ENCODE data around the gene MED25. TPM values are rescaled to one million over a fixed set of nuclear protein-coding genes. Genes with fewer than 3 reads are reported as not detected.
A peak's percentile ranks its signal among the peaks of the same experiment; 100 is the strongest.

MED25 gene
- 10 to 100 TPM; 29.7 to 57.7 (median 41.8) TPM for total RNA-seq

DNA sequence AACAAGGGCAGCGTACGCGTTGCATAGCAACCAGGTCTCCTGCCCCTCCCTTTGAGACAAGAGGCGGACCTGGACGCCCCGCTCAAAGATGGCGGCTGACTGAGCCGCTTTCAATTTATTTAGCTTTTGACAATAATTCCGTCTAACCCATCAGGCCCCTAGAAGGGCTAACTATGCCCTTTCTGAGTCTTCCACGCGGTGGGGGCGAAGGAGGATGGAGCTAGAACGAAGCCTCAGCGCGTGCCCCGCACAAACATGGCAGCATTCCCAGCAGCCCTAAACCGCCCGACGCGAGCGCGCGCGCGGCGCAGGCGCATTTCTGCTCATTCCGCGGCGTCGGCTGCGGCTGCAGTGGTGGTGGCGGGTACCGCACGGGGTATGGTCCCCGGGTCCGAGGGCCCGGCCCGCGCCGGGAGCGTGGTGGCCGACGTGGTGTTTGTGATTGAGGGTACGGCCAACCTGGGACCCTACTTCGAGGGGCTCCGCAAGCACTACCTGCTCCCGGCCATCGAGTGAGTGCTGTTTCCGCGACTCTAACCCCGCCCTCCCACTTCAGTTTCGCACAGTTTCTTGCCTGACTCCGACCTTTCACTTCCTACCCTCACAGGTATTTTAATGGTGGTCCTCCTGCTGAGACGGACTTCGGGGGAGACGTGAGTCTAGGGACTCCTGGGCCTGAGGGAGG is at the start of gene MED25:
TSS of gene MED25 (plus strand) at position 326 of the 685 bp plus-strand sequence. CDS start at position 379, 53 bp downstream.
- H3K27ac ChIP-seq, result peak within 1 kb of the TSS; percentile 77 to 93 (median 90)

DNA sequence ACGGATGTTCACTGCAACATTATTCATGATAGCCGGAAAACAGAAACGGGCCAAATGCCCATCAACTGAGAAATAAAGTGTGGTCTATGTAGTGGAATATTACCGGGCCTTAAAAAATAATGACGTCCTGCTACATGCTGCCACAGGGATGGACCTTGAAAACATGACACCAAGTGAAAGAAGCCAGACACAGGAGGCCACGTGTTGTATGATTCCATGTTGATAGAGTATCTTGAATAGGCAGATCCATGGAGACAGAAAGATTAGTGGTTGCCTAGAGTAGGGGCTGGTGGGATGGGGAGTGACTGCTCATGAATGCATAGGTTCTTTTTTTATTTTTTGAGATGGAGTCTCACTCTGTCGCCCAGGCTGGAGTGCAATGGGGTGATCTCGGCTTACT is 47.6 kb upstream of the MED25 start:
- Histone ChIP-seq H3K27me3 (no peaks in the 10 kb centered on the region), H3K36me3 (no peaks in the 10 kb centered on the region), H3K9me3 (no peaks in the 10 kb centered on the region), H3K4me3 (no peak overlapping the region), H3K27ac (no peak overlapping the region), H3K4me1 (peaks cover 5 to 30% (median 6%) of the 10 kb centered on the region in 4 donors)
- TF ChIP-seq POLR2A (IDR thresholded peaks at IDR 0.05), result no peak
- TF ChIP-seq, protein P1, sequence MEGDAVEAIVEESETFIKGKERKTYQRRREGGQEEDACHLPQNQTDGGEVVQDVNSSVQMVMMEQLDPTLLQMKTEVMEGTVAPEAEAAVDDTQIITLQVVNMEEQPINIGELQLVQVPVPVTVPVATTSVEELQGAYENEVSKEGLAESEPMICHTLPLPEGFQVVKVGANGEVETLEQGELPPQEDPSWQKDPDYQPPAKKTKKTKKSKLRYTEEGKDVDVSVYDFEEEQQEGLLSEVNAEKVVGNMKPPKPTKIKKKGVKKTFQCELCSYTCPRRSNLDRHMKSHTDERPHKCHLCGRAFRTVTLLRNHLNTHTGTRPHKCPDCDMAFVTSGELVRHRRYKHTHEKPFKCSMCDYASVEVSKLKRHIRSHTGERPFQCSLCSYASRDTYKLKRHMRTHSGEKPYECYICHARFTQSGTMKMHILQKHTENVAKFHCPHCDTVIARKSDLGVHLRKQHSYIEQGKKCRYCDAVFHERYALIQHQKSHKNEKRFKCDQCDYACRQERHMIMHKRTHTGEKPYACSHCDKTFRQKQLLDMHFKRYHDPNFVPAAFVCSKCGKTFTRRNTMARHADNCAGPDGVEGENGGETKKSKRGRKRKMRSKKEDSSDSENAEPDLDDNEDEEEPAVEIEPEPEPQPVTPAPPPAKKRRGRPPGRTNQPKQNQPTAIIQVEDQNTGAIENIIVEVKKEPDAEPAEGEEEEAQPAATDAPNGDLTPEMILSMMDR (IDR thresholded peaks at IDR 0.05), result no peak
- no peak for DNase-seq

More for the DNA sequence above, at the start of gene MED25:
- peak within 1 kb of the TSS; percentile 73 to 83 (median 81) for H3K4me3 ChIP-seq
- TF ChIP-seq POLR2A (IDR thresholded peaks at IDR 0.05), result peak; percentile 58 to 60
- TF ChIP-seq, protein P1 (IDR thresholded peaks at IDR 0.05), result peak in 4 of 6 experiments; percentile 54 to 76 (median 59)
- no peaks in the 10 kb centered on the region for H3K9me3 ChIP-seq
- DNase-seq, result peak; percentile 74 to 93 (median 92)
- peaks cover 0 to 24% (median 0%) of the 10 kb centered on the region in 4 donors for H3K4me1 ChIP-seq
- H3K36me3 ChIP-seq, result peaks cover 0 to 13% (median 0%) of the 10 kb centered on the region in 3 donors
- H3K27me3 ChIP-seq, result no peaks in the 10 kb centered on the region

DNA sequence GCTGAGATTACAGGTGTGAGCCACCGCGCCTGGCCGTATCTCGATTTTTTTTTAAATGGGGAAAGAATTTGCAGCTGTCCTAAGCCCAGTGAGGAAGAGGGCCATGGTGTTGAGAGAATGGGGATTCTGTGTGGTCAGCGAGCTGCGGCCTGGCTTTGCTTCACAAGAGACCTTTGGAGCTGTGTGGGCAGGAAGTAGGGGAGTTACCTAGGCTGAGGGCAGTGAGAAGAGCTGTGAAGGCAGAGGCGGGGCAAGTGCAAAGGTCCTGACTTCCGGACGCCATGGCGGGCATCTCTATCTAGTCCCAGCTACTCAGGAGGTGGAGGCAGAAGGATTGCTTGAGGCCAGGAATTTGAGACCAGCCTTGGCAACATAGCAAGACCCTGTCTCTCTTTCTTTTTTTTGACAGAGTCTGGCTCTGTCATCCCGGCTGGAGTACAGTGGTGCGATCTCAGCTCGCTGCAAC is 46.4 kb upstream of the MED25 start:
- Histone ChIP-seq H3K27me3 (no peaks in the 10 kb centered on the region), H3K27ac (peak overlapping the region in 2 of 4 donors; percentile 43 to 51), H3K9me3 (no peaks in the 10 kb centered on the region), H3K4me1 (peaks cover 0 to 25% (median 6%) of the 10 kb centered on the region in 4 donors), H3K36me3 (peaks cover 0 to 9% (median 0%) of the 10 kb centered on the region in 3 donors), H3K4me3 (no peak overlapping the region)
- TF ChIP-seq, protein P1 (IDR thresholded peaks at IDR 0.05), result no peak
- no peak for TF ChIP-seq POLR2A (IDR thresholded peaks at IDR 0.05)
- DNase-seq, result peak in 2 of 3 donors; percentile 73 to 78

DNA sequence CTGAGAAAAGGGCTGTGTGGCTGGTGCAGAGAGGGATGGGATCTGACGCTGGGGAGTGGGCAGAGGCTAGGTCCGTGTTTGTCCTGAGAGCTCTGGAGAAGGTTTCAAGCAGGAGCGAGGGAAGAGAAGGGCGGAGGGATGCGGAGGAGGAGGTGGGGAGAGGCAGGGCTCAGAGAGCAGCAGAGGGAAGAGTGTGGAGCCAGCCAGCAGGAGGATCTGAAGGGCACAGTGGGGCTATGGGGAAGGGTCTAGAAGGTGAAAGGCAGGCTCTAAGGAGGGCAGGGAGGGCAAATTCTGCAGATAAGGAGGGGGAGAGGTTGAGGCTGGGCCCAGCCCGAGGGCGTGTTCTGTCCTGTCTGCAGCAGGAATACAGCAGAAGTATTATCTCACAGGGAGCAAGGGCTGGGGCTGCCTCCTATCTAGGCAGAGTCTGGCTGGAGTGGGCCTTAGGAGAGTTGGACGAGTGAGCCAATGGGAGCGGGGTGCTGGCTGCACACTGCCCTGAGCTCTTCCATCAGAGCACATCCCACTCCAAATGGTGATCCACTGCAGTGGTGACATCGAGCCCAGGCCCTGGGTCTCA is 45.1 kb upstream of the MED25 start:
- H3K27ac ChIP-seq, result no peak overlapping the region
- peaks cover 0 to 20% (median 3%) of the 10 kb centered on the region in 4 donors for H3K4me1 ChIP-seq
- no peak for DNase-seq
- TF ChIP-seq, protein P1 (IDR thresholded peaks at IDR 0.05), result no peak
- TF ChIP-seq POLR2A (IDR thresholded peaks at IDR 0.05), result no peak
- H3K36me3 ChIP-seq, result peaks cover 0 to 9% (median 0%) of the 10 kb centered on the region in 3 donors
- H3K4me3 ChIP-seq, result no peak overlapping the region
- H3K9me3 ChIP-seq, result no peaks in the 10 kb centered on the region
- no peaks in the 10 kb centered on the region for H3K27me3 ChIP-seq

DNA sequence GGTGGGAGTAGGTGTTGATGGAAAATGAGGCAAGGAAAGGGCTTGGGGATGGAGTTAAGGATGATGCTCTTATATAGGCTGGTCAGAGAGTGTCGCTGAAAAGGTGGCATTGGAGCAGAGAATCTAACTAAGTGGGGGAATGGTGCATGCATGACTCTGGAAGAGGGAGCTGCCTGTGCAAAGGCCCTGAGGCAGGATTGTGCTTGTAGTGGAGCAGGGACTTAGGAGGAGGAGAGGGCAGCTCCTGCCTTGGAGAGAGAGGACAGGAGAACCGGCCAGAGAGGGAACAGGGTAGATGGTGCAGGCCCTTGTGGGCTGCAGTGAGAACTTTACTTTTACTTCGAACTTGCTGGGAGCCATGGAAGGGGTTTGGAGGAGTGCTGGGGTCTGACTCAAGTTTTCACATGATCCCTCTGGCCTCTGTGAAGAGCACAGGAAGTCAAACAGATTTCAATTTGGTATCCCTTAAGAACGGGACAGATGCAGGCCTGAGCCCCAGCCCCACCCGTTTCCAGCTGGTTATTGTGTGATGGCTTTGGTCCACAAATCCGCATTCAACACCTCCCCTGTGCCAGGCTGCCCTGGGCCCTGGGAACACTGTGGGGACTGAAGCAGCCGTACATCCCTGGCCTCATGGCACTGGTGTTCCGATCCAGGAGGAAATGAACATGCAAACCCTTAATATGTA is 44.3 kb upstream of the MED25 start:
- H3K27ac ChIP-seq, result no peak overlapping the region
- no peaks in the 10 kb centered on the region for H3K9me3 ChIP-seq
- H3K36me3 ChIP-seq, result peaks cover 0 to 12% (median 0%) of the 10 kb centered on the region in 3 donors
- peaks cover 0 to 11% (median 0%) of the 10 kb centered on the region in 4 donors for H3K4me1 ChIP-seq
- H3K27me3 ChIP-seq, result no peaks in the 10 kb centered on the region
- no peak for DNase-seq
- H3K4me3 ChIP-seq, result no peak overlapping the region
- TF ChIP-seq POLR2A (IDR thresholded peaks at IDR 0.05), result no peak
- TF ChIP-seq, protein P1 (IDR thresholded peaks at IDR 0.05), result no peak

Data from Peyer's patch (tissue), 4 donors.